C4-2B (cell line): ENCODE data around the gene RASD2.

Source experiments
- H3K27ac ChIP-seq: fragments of 450-650 bp; 2 replicates; pipeline ENCODE4 v1.5.1; 2017
- ZFX ChIP-seq: fragments of 450-650 bp; IDR thresholded peaks from 2 replicates; pipeline ENCODE4 v1.6.1; 2017
- TF ChIP-seq, protein P1 (sequence below): fragments of 450-650 bp; conservative IDR thresholded peaks from 2 replicates; pipeline ENCODE4 v1.5.1; 2017; ENCODE audit warnings: mild to moderate bottlenecking

RASD2 gene

DNA sequence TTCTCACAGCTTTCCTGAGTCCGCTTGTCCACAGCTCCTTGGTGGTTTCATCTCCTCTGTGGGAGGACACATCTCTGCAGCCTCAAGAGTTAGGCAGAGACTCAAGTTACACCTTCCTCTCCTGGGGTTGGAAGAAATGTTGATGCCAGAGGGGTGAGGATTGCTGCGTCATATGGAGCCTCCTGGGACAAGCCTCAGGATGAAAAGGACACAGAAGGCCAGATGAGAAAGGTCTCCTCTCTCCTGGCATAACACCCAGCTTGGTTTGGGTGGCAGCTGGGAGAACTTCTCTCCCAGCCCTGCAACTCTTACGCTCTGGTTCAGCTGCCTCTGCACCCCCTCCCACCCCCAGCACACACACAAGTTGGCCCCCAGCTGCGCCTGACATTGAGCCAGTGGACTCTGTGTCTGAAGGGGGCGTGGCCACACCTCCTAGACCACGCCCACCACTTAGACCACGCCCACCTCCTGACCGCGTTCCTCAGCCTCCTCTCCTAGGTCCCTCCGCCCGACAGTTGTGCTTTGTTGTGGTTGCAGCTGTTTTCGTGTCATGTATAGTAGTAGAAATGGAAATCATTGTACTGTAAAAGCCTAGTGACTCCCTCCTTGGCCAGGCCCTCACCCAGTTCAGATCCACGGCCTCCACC lies 11.7 kb downstream of the RASD2 start:
- TF ChIP-seq, protein P1, sequence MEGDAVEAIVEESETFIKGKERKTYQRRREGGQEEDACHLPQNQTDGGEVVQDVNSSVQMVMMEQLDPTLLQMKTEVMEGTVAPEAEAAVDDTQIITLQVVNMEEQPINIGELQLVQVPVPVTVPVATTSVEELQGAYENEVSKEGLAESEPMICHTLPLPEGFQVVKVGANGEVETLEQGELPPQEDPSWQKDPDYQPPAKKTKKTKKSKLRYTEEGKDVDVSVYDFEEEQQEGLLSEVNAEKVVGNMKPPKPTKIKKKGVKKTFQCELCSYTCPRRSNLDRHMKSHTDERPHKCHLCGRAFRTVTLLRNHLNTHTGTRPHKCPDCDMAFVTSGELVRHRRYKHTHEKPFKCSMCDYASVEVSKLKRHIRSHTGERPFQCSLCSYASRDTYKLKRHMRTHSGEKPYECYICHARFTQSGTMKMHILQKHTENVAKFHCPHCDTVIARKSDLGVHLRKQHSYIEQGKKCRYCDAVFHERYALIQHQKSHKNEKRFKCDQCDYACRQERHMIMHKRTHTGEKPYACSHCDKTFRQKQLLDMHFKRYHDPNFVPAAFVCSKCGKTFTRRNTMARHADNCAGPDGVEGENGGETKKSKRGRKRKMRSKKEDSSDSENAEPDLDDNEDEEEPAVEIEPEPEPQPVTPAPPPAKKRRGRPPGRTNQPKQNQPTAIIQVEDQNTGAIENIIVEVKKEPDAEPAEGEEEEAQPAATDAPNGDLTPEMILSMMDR = no peak
- no peak for TF ChIP-seq ZFX

GRCh38 chr22:35552846-35553245 lies 12.2 kb downstream of the RASD2 start:
- TF ChIP-seq, protein P1 = no peak
- no peak for TF ChIP-seq ZFX
- H3K27ac ChIP-seq = no peak overlapping the region

More for the DNA sequence above, 11.7 kb downstream of the RASD2 start:
- no peak overlapping the region for H3K27ac ChIP-seq

- no peak overlapping the region for H3K27ac ChIP-seq
- TF ChIP-seq, protein P1 = no peak
- no peak for TF ChIP-seq ZFX
Measured at GRCh38 chr22:35553341-35553740, 12.7 kb downstream of the RASD2 start.

DNA sequence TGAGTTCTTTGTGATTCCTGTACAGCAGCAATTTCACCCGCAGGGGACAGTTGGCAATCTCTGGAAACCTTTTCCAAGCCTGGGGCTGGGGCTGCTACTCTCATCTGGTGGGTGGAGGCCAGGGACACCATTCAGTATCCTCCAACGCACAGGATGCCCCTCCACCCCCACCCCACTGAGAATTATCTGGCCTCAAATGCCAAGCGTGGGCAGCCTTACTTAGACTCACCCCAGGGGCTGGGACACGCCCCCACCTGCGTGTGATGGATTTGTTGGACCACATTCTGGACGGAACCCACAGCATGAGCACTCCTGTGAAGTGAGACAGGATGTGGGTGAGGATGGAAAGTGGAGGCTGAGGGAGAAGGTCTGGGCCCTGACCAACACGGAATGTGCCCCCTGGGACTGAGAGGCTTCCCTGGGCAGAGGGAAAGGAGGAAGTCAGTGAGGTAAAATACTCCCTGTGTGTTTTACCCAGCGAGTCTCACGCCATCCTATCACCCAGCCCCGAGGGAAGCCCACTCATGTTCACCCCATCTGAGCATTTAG lies 13.7 kb downstream of the RASD2 start:
- no peak overlapping the region for H3K27ac ChIP-seq
- TF ChIP-seq ZFX = no peak
- TF ChIP-seq, protein P1 = no peak

GRCh38 chr22:35555483-35555890 lies 14.9 kb downstream of the RASD2 start:
- H3K27ac ChIP-seq = no peak overlapping the region
- TF ChIP-seq, protein P1 = no peak
- no peak for TF ChIP-seq ZFX

GRCh38 chr22:35555946-35556547 lies 15.4 kb downstream of the RASD2 start:
- no peak for TF ChIP-seq ZFX
- TF ChIP-seq, protein P1 = no peak
- H3K27ac ChIP-seq = no peak overlapping the region

DNA sequence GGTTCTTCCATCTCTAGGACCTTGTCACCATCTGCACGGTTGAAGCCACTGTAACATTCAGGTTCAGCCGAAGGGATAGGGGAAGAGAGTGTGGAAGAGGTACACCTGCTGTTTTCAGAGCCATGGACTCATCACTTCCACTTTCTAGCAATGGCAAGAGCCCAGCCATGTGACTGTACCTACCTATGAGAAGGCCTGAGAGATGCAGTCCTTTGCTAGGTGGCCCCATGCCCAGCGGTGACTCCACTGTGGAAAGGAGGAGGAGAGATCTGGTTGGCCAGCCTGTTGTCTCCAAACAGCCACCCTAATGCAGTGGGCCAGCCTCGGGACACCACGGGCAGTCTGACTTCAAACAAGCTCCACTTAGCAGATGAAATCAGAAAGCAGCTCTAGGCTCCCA lies 16.0 kb downstream of the RASD2 start:
- TF ChIP-seq ZFX = no peak
- no peak overlapping the region for H3K27ac ChIP-seq

DNA sequence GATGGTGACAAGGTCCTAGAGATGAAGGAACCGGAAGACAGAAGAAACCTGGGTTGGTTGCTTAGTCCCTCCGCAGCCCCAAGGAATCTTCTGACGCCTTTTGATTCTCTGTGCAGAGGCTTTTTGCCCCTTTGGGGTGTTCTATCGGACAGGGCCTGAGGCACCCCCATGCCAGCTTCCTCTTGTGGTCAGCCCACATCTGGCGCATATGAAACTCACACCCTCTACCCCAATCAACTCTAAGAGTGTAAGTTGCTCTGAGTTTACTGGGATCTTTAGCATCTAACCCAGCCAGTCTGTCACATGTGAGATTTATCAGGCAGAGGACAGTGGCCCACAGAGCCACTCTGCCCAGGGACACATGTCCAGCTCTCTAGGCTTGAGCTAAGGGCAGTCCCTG lies 17.4 kb downstream of the RASD2 start:
- no peak overlapping the region for H3K27ac ChIP-seq
- TF ChIP-seq, protein P1 = no peak
- no peak for TF ChIP-seq ZFX
